Endothelial cell of umbilical vein (primary cell): ENCODE measurements around the gene PLEKHA7. TPM values are rescaled to one million over a fixed set of nuclear protein-coding genes. Genes with fewer than 3 reads are reported as not detected.

Source experiments
- BruUV-seq: library from RNA; stranded (reverse); fragments of 400-500 nt; replicated peaks from 2 replicates; lab custom pipeline; 2021; lab: Mats Ljungman, UMichigan
- CTCF ChIA-PET: fragments of 300-600, 350-600 bp; sonication (Branson Sonifier 250); formaldehyde crosslinking; loops from one replicate; lab custom pipeline; 2021; ENCODE audit warnings: antibody characterized with exemption, inconsistent platforms; lab: Charles Lee
- POLR2A ChIA-PET: fragments of 300-600, 350-600 bp; sonication (Branson Sonifier 250); formaldehyde crosslinking; loops from one replicate; lab custom pipeline; 2021; ENCODE audit warnings: antibody characterized with exemption, inconsistent platforms; lab: Charles Lee
- DNase-seq: peaks from one replicate; pipeline ENCODE4 v3.0.0-alpha.2; 2011; ENCODE audit warnings: low read depth, low spot score
- FAIRE-seq: peaks from 2 replicates; lab custom pipeline; 2011; peaks lifted over from hg19 to GRCh38; lab: Jason Lieb, UNC
- H2AFZ ChIP-seq: 2 replicates; pipeline ENCODE4 v1.6.0; 2012; ENCODE audit warnings: low read depth, low read length, control low read depth, inconsistent platforms
- H3K27ac ChIP-seq: 2 replicates; pipeline ENCODE4 v1.5.1; 2011; ENCODE audit warnings: low read depth, mild to moderate bottlenecking, control low read depth, low read length, moderate library complexity; ENCODE audit not compliant: insufficient read depth
- H3K27me3 ChIP-seq, 2 experiments: 2 replicates each; pipeline versions ENCODE4 v1.6.0 to v1.6.1; 2011; ENCODE audit warnings: low read length in 2 of 2, mixed read lengths in 1 of 2; ENCODE audit not compliant: control insufficient read depth in 2 of 2, insufficient read depth in 2 of 2
- H3K36me3 ChIP-seq, 2 experiments: 2 replicates in 1 of 2; 3 replicates in 1 of 2; pipeline ENCODE4 v1.5.1; 2011; ENCODE audit warnings: low read length in 2 of 2, mild to moderate bottlenecking in 1 of 2, moderate library complexity in 1 of 2; ENCODE audit not compliant: control insufficient read depth in 2 of 2, insufficient read depth in 2 of 2; ENCODE audit errors: extremely low read depth in 1 of 2
- H3K4me1 ChIP-seq: 3 replicates; pipeline ENCODE4 v1.5.1; 2011; ENCODE audit warnings: mild to moderate bottlenecking, low read length; ENCODE audit not compliant: control insufficient read depth, insufficient read depth; ENCODE audit errors: extremely low read depth
- H3K4me2 ChIP-seq: 2 replicates; pipeline ENCODE4 v1.6.1; 2011; ENCODE audit warnings: low read length, control low read depth, mixed read lengths; ENCODE audit not compliant: insufficient read depth
- H3K4me3 ChIP-seq, 3 experiments: fragments of 200-600 bp in 1 of 3; sonication (generic), shearing (Covaris generic) in 1 of 3; replicated peaks in 1 of 3; 2 replicates each; pipeline ENCODE4 v1.5.1; 2011 to 2016; ENCODE audit warnings: control low read depth in 3 of 3, low read length in 3 of 3, mild to moderate bottlenecking in 2 of 3, inconsistent platforms in 1 of 3, low read depth in 1 of 3, moderate library complexity in 1 of 3; ENCODE audit not compliant: insufficient read depth in 1 of 3
- H3K79me2 ChIP-seq: 2 replicates; pipeline ENCODE4 v1.6.0; 2012; ENCODE audit warnings: low read length, inconsistent platforms; ENCODE audit not compliant: control insufficient read depth, insufficient read depth
- H3K9ac ChIP-seq: replicated peaks from 2 replicates; pipeline ENCODE3; 2011; ENCODE audit warnings: low read length, control low read depth; ENCODE audit not compliant: insufficient read depth; ENCODE audit errors: extremely low read depth
- H3K9me1 ChIP-seq: replicated peaks from 3 replicates; pipeline ENCODE4 v1.6.0; 2011; ENCODE audit warnings: mild to moderate bottlenecking, low read length; ENCODE audit not compliant: control insufficient read depth, insufficient read depth; ENCODE audit errors: extremely low read depth
- H3K9me3 ChIP-seq: replicated peaks from 2 replicates; pipeline ENCODE4 v1.5.1; 2012; ENCODE audit warnings: low read length, inconsistent platforms; ENCODE audit not compliant: control insufficient read depth, insufficient read depth
- H4K20me1 ChIP-seq: replicated peaks from 2 replicates; pipeline ENCODE3; 2011; ENCODE audit warnings: mild to moderate bottlenecking, low read length; ENCODE audit not compliant: control insufficient read depth, insufficient read depth; ENCODE audit errors: extremely low read depth
- EZH2 ChIP-seq: IDR thresholded peaks from 2 replicates; pipeline ENCODE4 v1.6.1; 2012; ENCODE audit warnings: borderline replicate concordance, low read depth, mild to moderate bottlenecking, moderate library complexity, low read length, inconsistent platforms; ENCODE audit not compliant: severe bottlenecking
- FOS ChIP-seq: IDR thresholded peaks from 2 replicates; pipeline ENCODE4 v1.6.1; 2011; ENCODE audit warnings: mild to moderate bottlenecking, low read length, moderate library complexity, borderline replicate concordance; ENCODE audit not compliant: insufficient read depth
- GATA2 ChIP-seq: IDR thresholded peaks from 2 replicates; pipeline ENCODE4 v1.7.0; 2011; ENCODE audit warnings: low read depth, mild to moderate bottlenecking, moderate library complexity, mixed read lengths, low read length; ENCODE audit not compliant: insufficient read length, insufficient read depth
- JUN ChIP-seq: IDR thresholded peaks from 2 replicates; pipeline ENCODE4 v1.6.1; 2011; ENCODE audit warnings: borderline replicate concordance, low read depth; ENCODE audit not compliant: insufficient read length, insufficient read depth
- MYC ChIP-seq: IDR thresholded peaks from one replicate; pipeline ENCODE4 v1.6.1; 2011; ENCODE audit warnings: mild to moderate bottlenecking, low read depth, low read length
- POLR2A ChIP-seq: IDR thresholded peaks from 2 replicates; pipeline ENCODE4 v1.6.1; 2012; ENCODE audit warnings: low read depth, mild to moderate bottlenecking, control low read depth, low read length
- POLR2AphosphoS5 ChIP-seq: IDR thresholded peaks from 2 replicates; pipeline ENCODE4 v1.6.1; 2012; ENCODE audit warnings: low read depth, mild to moderate bottlenecking, control low read depth, low read length, moderate library complexity; ENCODE audit not compliant: insufficient read depth
- dilution Hi-C: fragments of 300-500 bp; cut with MboI; formaldehyde crosslinking; loops from one replicate; pipeline ENCODE4 v1.15.0; 2019; ENCODE audit warnings: low sequenced_read_pairs; ENCODE audit not compliant: extremely low pct_ligation_motif_present
- intact Hi-C: fragments of 100-400 bp; cut with micrococcal nuclease; formaldehyde crosslinking; loops from one replicate; pipeline ENCODE4 v1.10.0; 2022
- polyA plus RNA-seq, 4 experiments: library from polyadenylated mRNA; depleted of rRNA in 3 of 4; stranded (reverse) in 3 of 4; unstranded in 1 of 4; fragments of >200 nt; gene quantifications; 2 replicates each; pipeline versions ENCODE4 v1.2.1 to v1.2.3, GENCODE V29; 2011 to 2012; ENCODE audit warnings: missing spikeins in 1 of 4
- total RNA-seq: library from RNA; stranded (reverse); gene quantifications from 2 replicates; pipeline ENCODE4 v1.2.3, GENCODE V29; 2021
- TF ChIP-seq, protein P1 (sequence below): IDR thresholded peaks from 2 replicates; pipeline ENCODE4 v1.6.1; 2011; ENCODE audit not compliant: insufficient read depth, insufficient read length
- TF ChIP-seq, protein P2 (sequence below), 2 donors: IDR thresholded peaks; 1 replicate in 1 of 2; 2 replicates in 1 of 2; pipeline ENCODE4 v1.5.1; 2011; ENCODE audit warnings: low read length in 2 of 2, mild to moderate bottlenecking in 2 of 2, moderate library complexity in 2 of 2, control low read depth in 1 of 2, inconsistent platforms in 1 of 2, low read depth in 1 of 2; ENCODE audit not compliant: insufficient read depth in 1 of 2; ENCODE audit errors: extremely low read depth in 1 of 2

Gene PLEKHA7
- total and polyA plus RNA-seq, 2 donors (not counting 3 experiments of a cell fraction or from before 2014, with no cell fraction given) = 1.7 to 3.8 TPM

DNA sequence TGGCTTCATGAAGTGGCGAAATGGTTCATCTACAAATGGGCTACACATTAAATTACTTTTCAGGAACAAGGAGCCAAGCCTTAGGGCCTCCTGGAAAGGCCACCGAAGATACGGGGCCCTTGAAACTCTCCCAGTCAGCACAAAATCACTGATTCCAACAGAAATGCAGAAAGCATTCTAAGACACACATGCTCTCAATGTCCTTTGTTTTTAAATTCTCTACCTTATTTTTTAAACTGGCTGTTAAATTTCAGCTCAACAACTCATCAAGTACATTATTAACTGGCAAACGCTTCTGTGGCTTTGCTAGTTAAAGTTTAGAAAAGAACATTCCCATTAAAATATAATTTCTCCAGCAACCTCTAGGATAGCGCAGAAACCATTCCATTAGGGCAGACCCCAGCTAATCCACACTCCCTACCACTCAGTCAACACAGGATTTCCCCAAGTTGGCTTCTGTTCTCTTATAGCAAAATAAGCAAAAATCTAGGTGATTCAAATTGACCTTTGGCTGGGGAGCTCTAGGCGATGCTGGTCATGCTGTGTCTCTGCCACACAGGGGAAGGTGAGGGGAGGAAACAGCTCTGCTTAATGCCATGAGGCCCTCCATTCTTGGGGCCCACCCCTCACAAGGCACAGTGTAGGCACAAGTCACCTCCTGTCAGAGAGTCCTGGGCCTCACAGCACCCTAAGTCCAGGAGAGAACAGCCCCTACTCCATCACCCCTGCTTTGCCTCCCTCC, 47.1 kb downstream of the PLEKHA7 start:
- Histone ChIP-seq H3K9me3 (no peaks in the 10 kb centered on the region), H3K79me2 (no peaks in the 10 kb centered on the region), H3K9me1 (no peaks in the 10 kb centered on the region), H3K9ac (no peak overlapping the region), H3K27me3 (no peaks in the 10 kb centered on the region), H3K4me3 (no peak overlapping the region), H3K27ac (no peak overlapping the region), H4K20me1 (no peaks in the 10 kb centered on the region), H3K4me1 (no peaks in the 10 kb centered on the region), H3K4me2 (no peak overlapping the region), H3K36me3 (no peaks in the 10 kb centered on the region), H2AFZ (no peak overlapping the region)
- TF ChIP-seq EZH2 (no peak), JUN (no peak), POLR2A (no peak), MYC (no peak), FOS (no peak), POLR2AphosphoS5 (no peak), GATA2 (no peak)
- TF ChIP-seq, protein P1, sequence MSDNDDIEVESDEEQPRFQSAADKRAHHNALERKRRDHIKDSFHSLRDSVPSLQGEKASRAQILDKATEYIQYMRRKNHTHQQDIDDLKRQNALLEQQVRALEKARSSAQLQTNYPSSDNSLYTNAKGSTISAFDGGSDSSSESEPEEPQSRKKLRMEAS = no peak
- TF ChIP-seq, protein P2, sequence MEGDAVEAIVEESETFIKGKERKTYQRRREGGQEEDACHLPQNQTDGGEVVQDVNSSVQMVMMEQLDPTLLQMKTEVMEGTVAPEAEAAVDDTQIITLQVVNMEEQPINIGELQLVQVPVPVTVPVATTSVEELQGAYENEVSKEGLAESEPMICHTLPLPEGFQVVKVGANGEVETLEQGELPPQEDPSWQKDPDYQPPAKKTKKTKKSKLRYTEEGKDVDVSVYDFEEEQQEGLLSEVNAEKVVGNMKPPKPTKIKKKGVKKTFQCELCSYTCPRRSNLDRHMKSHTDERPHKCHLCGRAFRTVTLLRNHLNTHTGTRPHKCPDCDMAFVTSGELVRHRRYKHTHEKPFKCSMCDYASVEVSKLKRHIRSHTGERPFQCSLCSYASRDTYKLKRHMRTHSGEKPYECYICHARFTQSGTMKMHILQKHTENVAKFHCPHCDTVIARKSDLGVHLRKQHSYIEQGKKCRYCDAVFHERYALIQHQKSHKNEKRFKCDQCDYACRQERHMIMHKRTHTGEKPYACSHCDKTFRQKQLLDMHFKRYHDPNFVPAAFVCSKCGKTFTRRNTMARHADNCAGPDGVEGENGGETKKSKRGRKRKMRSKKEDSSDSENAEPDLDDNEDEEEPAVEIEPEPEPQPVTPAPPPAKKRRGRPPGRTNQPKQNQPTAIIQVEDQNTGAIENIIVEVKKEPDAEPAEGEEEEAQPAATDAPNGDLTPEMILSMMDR (IDR thresholded peaks at IDR 0.05; ENCODE audit: extremely low read depth in 1 of 2, insufficient read depth in 1 of 2, low read depth in 1 of 2, low read length in 2 of 2) = no peak
- intact Hi-C loops = no loop called here
- BruUV-seq = no TSS peak
- dilution Hi-C loops = no loop called here
- DNase-seq = no peak
- POLR2A ChIA-PET = no interaction called here
- CTCF ChIA-PET = interaction anchor here (1.4 kb wide), 1 partner anchor 8 kb away, joined by 3 read pairs; no protein-coding TSS in a partner anchor
- no peak for FAIRE-seq
